Effector memory CD8-positive, alpha-beta T cell (primary cell): ENCODE results near the gene TMEM54.

Source experiments
- ATAC-seq: fragments of 150-1000 bp; cut with Tn5 transposase; replicated peaks from 2 replicates; pipeline ENCODE4 v1.10.0; 2021; ENCODE audit warnings: mild to moderate bottlenecking, moderate library complexity
- DNase-seq, 3 experiments: peaks; one replicate each; pipeline ENCODE4 v3.0.0; 2021
- H3K27ac Mint-ChIP-seq, 2 donors: one replicate each; pipeline ENCODE4 v1.8.0; 2022; ENCODE audit warnings: mild to moderate bottlenecking in 2 of 2, mixed read lengths in 2 of 2, moderate library complexity in 2 of 2
- H3K27me3 Mint-ChIP-seq, 2 donors: one replicate each; pipeline ENCODE4 v1.8.0; 2022; ENCODE audit warnings: mixed read lengths in 2 of 2
- H3K36me3 Mint-ChIP-seq: one replicate; pipeline ENCODE4 v1.8.0; 2022; ENCODE audit warnings: mild to moderate bottlenecking, moderate library complexity, mixed read lengths; ENCODE audit not compliant: insufficient read depth
- H3K4me1 Mint-ChIP-seq, 2 donors: one replicate each; pipeline ENCODE4 v1.8.0; 2022; ENCODE audit warnings: low read depth in 2 of 2, mixed read lengths in 2 of 2
- H3K4me3 Mint-ChIP-seq, 2 donors: one replicate each; pipeline ENCODE4 v1.8.0; 2022; ENCODE audit warnings: mild to moderate bottlenecking in 2 of 2, mixed read lengths in 2 of 2, moderate library complexity in 2 of 2
- H3K9me3 Mint-ChIP-seq, 2 donors: one replicate each; pipeline ENCODE4 v1.8.0; 2022; ENCODE audit warnings: mixed read lengths in 2 of 2
- total RNA-seq, 9 experiments: gene quantifications; one replicate each; lab custom pipeline; 2026; lab: John Stamatoyannopoulos, UW

TMEM54 gene, protein sequence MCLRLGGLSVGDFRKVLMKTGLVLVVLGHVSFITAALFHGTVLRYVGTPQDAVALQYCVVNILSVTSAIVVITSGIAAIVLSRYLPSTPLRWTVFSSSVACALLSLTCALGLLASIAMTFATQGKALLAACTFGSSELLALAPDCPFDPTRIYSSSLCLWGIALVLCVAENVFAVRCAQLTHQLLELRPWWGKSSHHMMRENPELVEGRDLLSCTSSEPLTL
- 0 to 0.66 (median 0.17) reads per million in 9 experiments for total RNA-seq

DNA sequence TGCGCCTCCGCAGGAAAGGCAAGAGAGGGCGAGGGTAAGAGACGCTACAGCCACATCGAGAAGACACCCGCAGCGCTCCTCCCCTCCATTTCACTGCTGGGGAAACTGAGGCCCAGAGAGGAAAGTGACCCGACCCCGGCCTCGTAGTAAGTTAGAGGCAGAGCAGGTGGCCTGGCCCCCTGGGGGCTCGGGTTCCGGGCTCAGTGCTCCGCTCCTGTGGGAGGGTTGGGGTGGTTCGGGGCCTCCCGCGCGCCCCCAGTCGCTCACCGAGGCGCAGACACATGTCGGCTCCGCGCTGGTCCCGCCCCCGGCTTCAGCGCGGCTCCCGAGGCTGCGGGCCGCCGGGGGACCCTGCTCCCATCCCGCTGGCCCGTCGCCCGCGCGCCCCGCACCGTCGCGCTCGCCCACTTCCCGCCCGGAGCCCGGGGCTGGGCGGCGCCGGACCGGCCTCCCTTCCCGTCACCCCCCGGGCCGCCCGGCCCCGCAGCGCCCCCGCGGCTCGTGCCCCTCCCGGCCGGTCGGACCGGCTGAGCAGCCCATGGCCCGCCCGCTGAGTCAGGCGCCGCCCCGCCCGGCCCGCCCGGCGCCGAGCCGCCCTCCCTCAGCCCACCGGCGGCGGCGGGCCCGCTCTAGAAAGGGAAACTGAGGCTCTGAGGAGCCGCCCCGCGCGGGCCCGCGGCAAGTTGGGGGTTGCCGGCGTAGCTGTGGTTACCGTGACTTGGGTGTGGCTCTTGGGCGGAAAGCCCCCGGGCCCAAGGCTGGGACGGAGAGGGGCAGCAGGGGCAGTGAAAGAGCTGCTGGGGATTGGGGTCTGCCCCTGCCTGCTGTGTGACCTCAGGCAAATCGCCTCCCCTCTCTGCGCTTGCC is at the start of gene TMEM54:
Gene TMEM54, minus strand, starts transcription at position 434 of the 867 bp plus-strand sequence. Its CDS starts 151 bp downstream, at position 283.
- H3K27ac Mint-ChIP-seq, result peak within 1 kb of the TSS in 1 of 2 donors; percentile 35
- H3K27me3 Mint-ChIP-seq, result peaks cover 45 to 71% of the 10 kb centered on the region in 2 donors
- no peaks in the 10 kb centered on the region for H3K36me3 Mint-ChIP-seq
- H3K9me3 Mint-ChIP-seq, result no peaks in the 10 kb centered on the region
- ATAC-seq, result peak; percentile 73
- peaks cover 4 to 11% of the 10 kb centered on the region in 2 donors for H3K4me1 Mint-ChIP-seq
- peak within 1 kb of the TSS; percentile 81 to 82 for H3K4me3 Mint-ChIP-seq
- DNase-seq, result no peak

DNA sequence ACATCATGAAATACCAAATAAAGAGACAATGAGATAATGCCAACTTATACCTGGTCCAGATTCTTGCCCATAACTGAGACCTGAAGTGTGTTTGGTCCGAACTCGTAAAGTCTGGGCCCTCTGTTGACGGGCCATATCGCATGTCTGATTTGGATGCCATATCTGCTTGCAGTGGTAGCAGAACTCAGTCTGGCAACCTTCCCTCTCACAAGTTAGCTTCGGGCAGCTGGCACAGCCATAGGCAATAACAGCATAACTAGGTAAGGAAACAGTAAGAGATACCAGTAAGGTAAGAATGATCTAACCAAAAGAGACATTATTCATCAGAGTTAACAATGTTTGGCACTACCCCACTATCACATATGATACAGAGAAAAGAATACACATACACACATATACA is 48.3 kb upstream of the TMEM54 start:
- DNase-seq (no peak), ATAC-seq (no peak)
- no peak overlapping the region for H3K4me3 Mint-ChIP-seq
- peak overlapping the region in 1 of 2 donors; percentile 71 for H3K27ac Mint-ChIP-seq
- peaks cover 7 to 13% of the 10 kb centered on the region in 2 donors for H3K4me1 Mint-ChIP-seq
- H3K27me3 Mint-ChIP-seq, result no peaks in the 10 kb centered on the region
- no peaks in the 10 kb centered on the region for H3K9me3 Mint-ChIP-seq
- H3K36me3 Mint-ChIP-seq, result peaks cover 70% of the 10 kb centered on the region

DNA sequence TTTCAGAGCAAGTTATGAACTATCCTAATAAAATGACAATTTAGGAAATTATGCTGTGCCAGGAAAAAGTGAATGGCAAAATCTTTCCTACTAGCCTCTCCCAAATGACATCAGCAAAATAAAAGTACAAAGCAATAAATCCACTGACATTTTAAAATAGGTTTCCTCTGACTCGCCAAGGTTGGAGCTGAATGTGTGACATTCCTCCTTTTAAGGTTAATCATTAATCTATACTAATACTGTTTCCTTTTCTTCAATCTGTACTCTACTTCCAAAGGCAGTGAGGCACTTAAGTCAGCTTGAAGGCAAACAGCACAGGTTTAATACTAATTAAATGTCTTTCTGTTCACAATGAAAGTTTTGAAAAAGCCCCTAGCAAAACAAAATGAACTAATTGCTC is 47.7 kb upstream of the TMEM54 start:
- DNase-seq, result no peak
- Mint-ChIP-seq H3K36me3 (peaks cover 74% of the 10 kb centered on the region), H3K4me3 (no peak overlapping the region), H3K4me1 (peaks cover 7 to 12% of the 10 kb centered on the region in 2 donors), H3K27me3 (no peaks in the 10 kb centered on the region), H3K27ac (no peak overlapping the region), H3K9me3 (no peaks in the 10 kb centered on the region)
- no peak for ATAC-seq

DNA sequence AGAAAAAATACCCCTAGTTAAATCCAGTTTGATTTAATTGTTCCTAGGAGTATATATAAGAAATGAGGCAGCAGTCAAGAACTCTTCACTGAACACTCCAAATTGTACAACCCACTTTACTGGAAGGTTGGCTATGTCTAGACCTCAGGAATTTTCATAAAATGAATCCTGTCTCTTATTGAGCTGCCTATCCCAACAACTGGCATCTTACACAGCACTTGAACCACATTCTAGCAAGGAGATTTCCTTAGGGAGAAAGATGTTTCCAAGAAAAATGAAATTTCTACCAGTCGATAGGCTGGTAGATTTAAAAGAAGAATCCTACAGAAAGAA is 47.2 kb upstream of the TMEM54 start:
- peaks cover 4 to 9% of the 10 kb centered on the region in 2 donors for H3K4me1 Mint-ChIP-seq
- DNase-seq (no peak), ATAC-seq (no peak)
- no peaks in the 10 kb centered on the region for H3K9me3 Mint-ChIP-seq
- no peak overlapping the region for H3K27ac Mint-ChIP-seq
- H3K36me3 Mint-ChIP-seq, result peaks cover 79% of the 10 kb centered on the region
- no peaks in the 10 kb centered on the region for H3K27me3 Mint-ChIP-seq
- H3K4me3 Mint-ChIP-seq, result no peak overlapping the region

DNA sequence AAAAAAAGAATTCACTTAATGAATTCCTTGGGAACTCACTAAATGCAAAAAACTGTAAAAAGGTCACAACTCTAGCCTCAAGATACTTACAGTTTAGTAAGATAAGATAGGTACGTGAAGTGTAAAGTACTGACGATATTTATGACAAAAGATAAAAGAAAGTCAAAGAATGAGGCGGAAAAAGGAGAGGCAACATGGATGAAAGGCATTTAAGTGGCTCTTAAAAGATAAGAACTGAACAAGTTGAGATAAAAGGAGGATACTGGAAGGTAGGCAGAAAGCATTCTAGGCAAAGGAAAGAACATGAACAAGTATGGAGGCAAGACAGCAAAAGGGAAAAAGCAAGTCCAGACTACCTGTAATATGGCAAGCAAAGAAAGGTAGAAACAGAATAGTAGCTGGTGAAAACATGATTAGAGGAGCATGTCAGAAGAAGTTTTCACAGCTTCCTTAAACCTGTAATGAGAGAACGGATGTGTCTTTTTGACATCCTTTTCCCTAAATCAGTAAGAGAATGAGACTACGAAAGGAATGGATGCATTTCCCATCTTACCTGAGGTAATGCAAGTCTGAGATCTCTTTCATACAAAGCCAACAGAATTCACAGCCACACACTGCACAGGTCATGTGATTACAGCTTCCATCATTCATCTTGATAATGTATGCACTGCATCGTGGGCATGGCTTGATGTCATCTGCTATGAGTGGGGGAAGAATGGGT is 46.6 kb upstream of the TMEM54 start:
- no peaks in the 10 kb centered on the region for H3K27me3 Mint-ChIP-seq
- no peak overlapping the region for H3K4me3 Mint-ChIP-seq
- H3K27ac Mint-ChIP-seq, result no peak overlapping the region
- H3K4me1 Mint-ChIP-seq, result peaks cover 0 to 5% of the 10 kb centered on the region in 2 donors
- no peaks in the 10 kb centered on the region for H3K9me3 Mint-ChIP-seq
- ATAC-seq, result no peak
- peaks cover 80% of the 10 kb centered on the region for H3K36me3 Mint-ChIP-seq
- no peak for DNase-seq

DNA sequence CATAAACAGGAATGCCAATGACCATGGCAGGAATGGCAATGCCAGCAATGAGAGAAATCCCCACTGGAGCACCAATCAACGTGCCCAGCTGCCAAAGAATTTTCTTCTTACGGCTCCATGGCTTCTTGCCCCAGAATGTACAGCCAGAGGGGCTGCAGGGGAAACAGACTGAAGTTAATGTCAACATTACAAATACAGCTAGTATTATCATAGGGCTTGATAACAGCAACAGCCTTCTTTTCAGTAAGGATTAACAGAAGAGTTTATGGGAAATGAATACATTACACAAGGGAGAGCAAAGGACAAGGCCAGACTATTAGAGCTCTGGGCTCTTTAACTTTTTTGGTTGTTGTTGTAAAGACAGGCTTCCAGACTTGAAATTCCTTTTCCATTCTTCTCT is 45.2 kb upstream of the TMEM54 start:
- Mint-ChIP-seq H3K36me3 (peaks cover 86% of the 10 kb centered on the region), H3K4me1 (peaks cover 0 to 5% of the 10 kb centered on the region in 2 donors), H3K27me3 (no peaks in the 10 kb centered on the region), H3K9me3 (no peaks in the 10 kb centered on the region), H3K4me3 (no peak overlapping the region), H3K27ac (peak overlapping the region; percentile 15 to 49)
- ATAC-seq (no peak), DNase-seq (no peak)

DNA sequence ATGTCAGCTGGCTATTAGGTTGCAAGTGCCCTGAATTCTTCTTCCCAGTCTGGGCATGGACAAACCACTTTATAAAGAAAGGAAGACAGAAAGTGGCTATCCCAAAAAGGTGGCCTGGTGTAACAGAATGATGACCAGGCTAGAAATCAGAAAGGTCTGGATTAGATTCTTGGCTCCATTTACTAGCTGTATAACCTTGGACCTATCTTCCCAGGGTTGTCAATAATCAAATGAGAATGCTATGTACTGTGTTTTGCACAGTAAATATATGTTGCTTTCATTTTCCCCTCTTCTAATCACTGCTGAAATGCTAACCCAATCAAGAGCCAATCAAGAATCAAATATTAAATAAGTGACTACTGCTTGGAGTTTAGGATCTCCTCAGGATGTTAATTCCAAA is 43.0 kb upstream of the TMEM54 start:
- peaks cover 0 to 14% of the 10 kb centered on the region in 2 donors for H3K4me1 Mint-ChIP-seq
- ATAC-seq, result no peak
- no peaks in the 10 kb centered on the region for H3K9me3 Mint-ChIP-seq
- DNase-seq, result no peak
- peaks cover 91% of the 10 kb centered on the region for H3K36me3 Mint-ChIP-seq
- H3K27me3 Mint-ChIP-seq, result no peaks in the 10 kb centered on the region
- H3K4me3 Mint-ChIP-seq, result no peak overlapping the region
- peak overlapping the region; percentile 41 to 75 for H3K27ac Mint-ChIP-seq

DNA sequence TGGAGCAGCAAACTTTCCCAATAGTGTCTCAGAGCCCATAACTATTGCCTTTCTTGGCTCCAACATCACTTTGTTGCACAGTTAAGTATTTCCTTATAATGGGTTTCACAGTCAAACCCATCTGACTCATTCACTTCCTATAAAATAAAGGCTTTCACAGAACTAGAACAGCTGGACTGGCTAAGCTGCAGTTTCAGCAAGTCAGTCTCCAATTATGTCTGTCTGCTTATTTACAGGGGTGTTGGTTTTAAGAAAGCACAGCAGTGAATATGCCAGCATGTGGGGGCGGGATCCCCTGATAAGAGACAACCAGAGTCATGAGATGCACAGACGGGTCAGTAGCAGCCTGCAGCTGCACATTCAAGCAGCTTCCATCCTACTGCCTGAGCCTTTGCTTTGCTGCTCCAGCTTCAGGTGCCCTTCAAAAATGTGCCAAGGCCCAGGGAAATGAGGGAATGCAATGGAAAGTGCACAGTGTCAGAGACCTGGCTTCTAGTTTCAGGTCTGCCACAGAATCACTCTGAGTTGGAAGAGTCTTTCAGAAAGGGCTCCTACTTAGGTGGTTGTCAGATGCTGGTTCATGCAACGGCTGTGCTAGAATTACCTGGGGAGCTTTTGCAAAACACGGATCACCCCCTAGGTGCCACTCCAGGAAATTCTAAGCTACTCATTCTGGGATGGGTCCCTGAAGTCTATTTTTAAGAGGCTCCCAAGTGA is 38.6 kb upstream of the TMEM54 start:
- DNase-seq, result no peak
- Mint-ChIP-seq H3K9me3 (no peaks in the 10 kb centered on the region), H3K36me3 (peaks cover 98% of the 10 kb centered on the region), H3K4me1 (peaks cover 3 to 20% of the 10 kb centered on the region in 2 donors), H3K27me3 (no peaks in the 10 kb centered on the region), H3K27ac (peak overlapping the region; percentile 68 to 79), H3K4me3 (no peak overlapping the region)
- no peak for ATAC-seq

DNA sequence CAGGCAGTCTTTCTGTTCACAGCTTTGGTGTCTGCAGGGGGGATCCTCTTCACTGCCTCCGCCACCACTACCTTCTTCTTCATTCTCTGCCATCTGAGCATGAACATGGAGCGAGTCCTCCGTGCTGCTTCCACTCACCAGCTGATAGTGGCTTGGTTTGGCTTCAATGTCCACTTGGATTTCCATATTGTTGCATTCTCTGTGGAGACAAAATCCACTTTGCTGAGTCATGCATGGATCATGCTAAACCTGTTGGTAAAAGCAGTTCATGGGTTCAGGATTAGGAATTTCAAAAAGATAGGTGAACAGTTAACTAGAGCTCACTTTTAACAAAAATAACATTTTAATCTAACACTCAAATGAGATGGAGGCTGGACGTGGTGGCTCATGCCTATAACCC is 35.9 kb upstream of the TMEM54 start:
- Mint-ChIP-seq H3K9me3 (no peaks in the 10 kb centered on the region), H3K36me3 (peaks cover 86% of the 10 kb centered on the region), H3K27me3 (no peaks in the 10 kb centered on the region), H3K27ac (peak overlapping the region in 1 of 2 donors; percentile 80), H3K4me1 (peaks cover 3 to 20% of the 10 kb centered on the region in 2 donors), H3K4me3 (no peak overlapping the region)
- ATAC-seq (no peak), DNase-seq (no peak)

DNA sequence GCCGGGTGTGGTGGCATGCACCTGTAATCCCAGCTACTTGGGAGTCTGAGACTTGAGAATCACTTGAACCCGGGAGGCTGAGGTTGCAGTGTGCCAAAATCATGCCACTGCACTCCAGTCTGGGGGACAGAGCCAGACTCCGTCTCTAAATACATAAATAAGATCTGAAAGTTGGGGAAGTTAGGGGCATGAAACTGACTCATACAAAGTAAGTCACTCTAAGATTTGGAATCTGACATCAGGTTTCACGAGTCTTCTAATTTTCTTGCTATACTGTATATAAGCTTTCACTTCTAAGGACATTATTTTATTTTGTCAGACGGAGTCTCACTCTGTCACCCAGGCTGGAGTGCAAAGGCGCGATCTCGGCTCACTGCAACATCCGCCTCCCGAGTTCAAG is 33.3 kb upstream of the TMEM54 start:
- Mint-ChIP-seq H3K27ac (peak overlapping the region; percentile 38 to 80), H3K4me3 (no peak overlapping the region), H3K36me3 (peaks cover 61% of the 10 kb centered on the region), H3K4me1 (peaks cover 3 to 8% of the 10 kb centered on the region in 2 donors), H3K27me3 (no peaks in the 10 kb centered on the region), H3K9me3 (no peaks in the 10 kb centered on the region)
- ATAC-seq, result no peak
- DNase-seq, result no peak

DNA sequence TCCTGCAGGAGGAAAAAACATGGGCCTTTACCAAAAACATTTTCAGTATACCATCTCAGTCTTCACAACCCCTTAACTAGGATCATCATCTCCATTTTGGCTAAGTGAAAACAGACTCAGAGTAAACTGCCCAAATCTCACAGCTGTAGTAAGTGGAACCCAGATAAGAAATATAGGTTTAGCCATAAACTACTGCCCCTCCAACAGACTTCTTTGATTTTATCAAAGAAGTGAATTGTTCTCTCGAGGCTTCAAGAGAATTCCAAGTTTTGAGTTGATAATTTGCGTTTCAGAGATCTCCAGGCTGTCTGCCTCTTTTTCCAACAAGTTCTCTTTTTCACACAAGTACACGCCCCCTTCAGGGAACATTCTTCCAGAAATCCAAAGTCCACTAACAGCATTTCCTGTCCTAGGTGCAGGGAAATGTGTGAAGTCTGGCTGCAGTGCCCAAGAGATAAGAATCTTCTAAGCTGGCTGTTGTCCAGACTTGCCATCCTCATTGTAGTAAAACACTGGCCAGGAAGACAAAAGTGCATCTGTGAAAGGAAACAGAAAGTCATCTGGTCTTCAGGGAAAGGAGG is 32.6 kb upstream of the TMEM54 start:
- ATAC-seq, result peak; percentile 19

DNA sequence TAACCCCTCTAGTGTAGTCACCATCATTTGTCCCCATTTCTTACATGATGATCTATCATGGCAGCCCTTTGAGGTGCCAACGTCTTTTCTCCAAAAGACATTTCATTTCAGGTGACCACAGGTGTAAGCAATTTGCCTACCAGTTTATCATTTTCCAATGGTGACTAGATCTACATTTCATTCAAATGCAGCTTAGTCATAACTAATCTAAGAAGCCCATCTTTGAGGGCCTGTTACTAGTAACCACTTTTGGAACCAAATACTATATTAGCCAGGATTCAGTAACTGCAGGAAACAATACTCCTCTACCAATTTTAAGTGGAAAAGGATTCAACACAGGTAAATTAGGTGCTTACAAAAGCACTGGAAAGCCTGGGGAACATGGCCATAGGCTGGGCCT is 30.6 kb upstream of the TMEM54 start:
- H3K36me3 Mint-ChIP-seq, result peaks cover 39% of the 10 kb centered on the region
- no peaks in the 10 kb centered on the region for H3K4me1 Mint-ChIP-seq
- H3K4me3 Mint-ChIP-seq, result no peak overlapping the region
- no peaks in the 10 kb centered on the region for H3K9me3 Mint-ChIP-seq
- peaks cover 0 to 10% of the 10 kb centered on the region in 2 donors for H3K27me3 Mint-ChIP-seq
- H3K27ac Mint-ChIP-seq, result no peak overlapping the region
- ATAC-seq (no peak), DNase-seq (no peak)

More for the DNA sequence above, 32.6 kb upstream of the TMEM54 start:
- H3K4me1 Mint-ChIP-seq, result peaks cover 3 to 5% of the 10 kb centered on the region in 2 donors
- peak overlapping the region; percentile 38 to 80 for H3K27ac Mint-ChIP-seq
- H3K9me3 Mint-ChIP-seq, result no peaks in the 10 kb centered on the region
- no peaks in the 10 kb centered on the region for H3K27me3 Mint-ChIP-seq
- peaks cover 55% of the 10 kb centered on the region for H3K36me3 Mint-ChIP-seq
- H3K4me3 Mint-ChIP-seq, result no peak overlapping the region
- no peak for DNase-seq

DNA sequence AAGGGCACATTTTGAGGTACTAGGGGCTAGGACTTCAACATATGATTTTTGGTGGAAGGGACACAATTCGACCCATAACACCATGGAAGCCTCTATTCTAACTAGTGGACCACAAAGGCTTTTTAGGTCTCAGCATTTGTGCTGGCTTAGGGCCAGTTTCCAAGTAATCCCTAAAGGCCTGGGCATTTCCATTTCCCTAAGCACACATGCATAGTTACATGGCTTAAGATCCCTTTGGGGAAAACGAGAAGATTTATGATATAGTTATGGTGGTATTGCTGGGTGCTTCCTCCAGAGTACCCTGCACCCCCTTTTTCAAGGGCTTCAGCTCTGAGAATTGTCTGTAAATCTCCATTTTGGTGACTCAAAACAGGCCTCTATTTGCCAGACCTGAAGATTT is 28.2 kb upstream of the TMEM54 start:
- Mint-ChIP-seq H3K27me3 (peaks cover 22 to 34% of the 10 kb centered on the region in 2 donors), H3K4me1 (peaks cover 9 to 11% of the 10 kb centered on the region in 2 donors), H3K27ac (no peak overlapping the region), H3K4me3 (no peak overlapping the region), H3K36me3 (peaks cover 20% of the 10 kb centered on the region), H3K9me3 (no peaks in the 10 kb centered on the region)
- DNase-seq, result no peak
- no peak for ATAC-seq
